ENCODE measurements around the gene MAEA.

The MAEA gene

GRCh38 chr4:1362521-1362920, 72.8 kb downstream of the MAEA start:
- no peak for ATAC-seq
- no peak for TF ChIP-seq CSRNP3 (CRISPR knock-in tag; IDR thresholded peaks at IDR 0.05)
- no peak for TF ChIP-seq ZC3H10 (CRISPR knock-in tag; IDR thresholded peaks at IDR 0.05)
- no peak for TF ChIP-seq ESRRG (CRISPR knock-in tag; IDR thresholded peaks at IDR 0.05)
- no peak for TF ChIP-seq SNAI2 (CRISPR knock-in tag; IDR thresholded peaks at IDR 0.05)
- TF ChIP-seq TCF4 (CRISPR knock-in tag; IDR thresholded peaks at IDR 0.05; ENCODE audit: borderline replicate concordance) = no peak
- TF ChIP-seq PPARA (CRISPR knock-in tag; IDR thresholded peaks at IDR 0.05; ENCODE audit: borderline replicate concordance) = no peak

DNA sequence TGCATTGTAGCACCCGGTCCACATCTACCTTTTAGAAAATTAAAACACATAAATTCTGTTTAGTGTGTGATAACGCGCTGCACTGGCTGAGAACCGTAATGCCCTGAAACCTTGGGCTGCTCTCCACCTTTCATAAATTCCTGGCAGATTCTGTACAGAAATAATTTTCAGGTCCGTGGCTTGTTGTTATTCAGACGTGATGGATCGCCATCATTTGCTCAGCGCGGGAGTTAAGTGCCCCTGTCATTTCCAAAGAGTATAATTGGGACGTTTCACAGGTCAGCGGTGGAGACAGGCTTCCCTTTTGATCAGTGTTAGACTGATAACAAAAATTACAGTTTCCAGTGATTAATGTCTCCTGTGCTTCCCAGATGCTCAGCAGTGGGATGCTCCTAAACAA, 73.8 kb downstream of the MAEA start:
- no peak for ATAC-seq
- TF ChIP-seq CSDC2 (CRISPR knock-in tag; IDR thresholded peaks at IDR 0.05) (no peak), ESRRG (CRISPR knock-in tag; IDR thresholded peaks at IDR 0.05) (no peak), ZFP30 (CRISPR knock-in tag; IDR thresholded peaks at IDR 0.05) (no peak), PPARA (CRISPR knock-in tag; IDR thresholded peaks at IDR 0.05; ENCODE audit: borderline replicate concordance) (no peak), RARB (CRISPR knock-in tag; IDR thresholded peaks at IDR 0.05) (no peak), ZFP3 (CRISPR knock-in tag; IDR thresholded peaks at IDR 0.05) (no peak), BACH2 (CRISPR knock-in tag; IDR thresholded peaks at IDR 0.05; ENCODE audit: borderline replicate concordance) (no peak), PATZ1 (CRISPR knock-in tag; IDR thresholded peaks at IDR 0.05; ENCODE audit: borderline replicate concordance) (no peak)

DNA sequence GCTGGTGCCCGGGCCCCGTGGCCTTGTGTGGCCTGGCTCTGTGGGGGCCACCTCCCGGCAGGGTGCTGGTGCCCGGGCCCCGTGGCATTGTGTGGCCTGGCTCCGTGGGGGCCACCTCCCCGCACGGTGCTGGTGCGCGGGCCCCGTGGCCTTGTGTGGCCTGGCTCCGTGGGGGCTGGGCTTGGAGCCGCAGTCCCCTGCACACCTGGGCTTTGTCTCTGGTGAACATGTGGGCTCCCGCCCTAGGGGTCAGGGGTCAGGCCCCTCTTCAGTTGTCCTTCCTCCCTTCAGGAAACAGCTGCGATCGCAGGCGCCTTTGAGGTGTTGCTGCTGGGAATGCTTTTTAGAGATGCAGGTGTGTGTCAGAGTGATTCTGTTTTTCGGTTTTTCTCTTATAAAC, 74.5 kb downstream of the MAEA start:
- ATAC-seq = no peak
- TF ChIP-seq PPARA (CRISPR knock-in tag; IDR thresholded peaks at IDR 0.05; ENCODE audit: borderline replicate concordance) (no peak), PATZ1 (CRISPR knock-in tag; IDR thresholded peaks at IDR 0.05; ENCODE audit: borderline replicate concordance) (no peak), TCF4 (CRISPR knock-in tag; IDR thresholded peaks at IDR 0.05; ENCODE audit: borderline replicate concordance) (no peak)

GRCh38 chr4:1364748-1365147, 75.1 kb downstream of the MAEA start:
- ATAC-seq = no peak
- TF ChIP-seq ZNF70 (CRISPR knock-in tag; IDR thresholded peaks at IDR 0.05) (no peak), OSR1 (CRISPR knock-in tag; IDR thresholded peaks at IDR 0.05) (no peak), ZFP3 (CRISPR knock-in tag; IDR thresholded peaks at IDR 0.05) (no peak), TSHZ2 (CRISPR knock-in tag; IDR thresholded peaks at IDR 0.05) (no peak), CSDC2 (CRISPR knock-in tag; IDR thresholded peaks at IDR 0.05) (no peak), ESRRG (CRISPR knock-in tag; IDR thresholded peaks at IDR 0.05) (no peak), POU6F1 (CRISPR knock-in tag; IDR thresholded peaks at IDR 0.05; ENCODE audit: borderline replicate concordance, low read depth) (no peak), PATZ1 (CRISPR knock-in tag; IDR thresholded peaks at IDR 0.05; ENCODE audit: borderline replicate concordance) (no peak), BACH2 (CRISPR knock-in tag; IDR thresholded peaks at IDR 0.05; ENCODE audit: borderline replicate concordance) (no peak), ISL1 (CRISPR knock-in tag; IDR thresholded peaks at IDR 0.05) (no peak), RARB (CRISPR knock-in tag; IDR thresholded peaks at IDR 0.05) (no peak), CSRNP3 (CRISPR knock-in tag; IDR thresholded peaks at IDR 0.05) (no peak), GLIS3 (CRISPR knock-in tag; IDR thresholded peaks at IDR 0.05) (no peak), PPARA (CRISPR knock-in tag; IDR thresholded peaks at IDR 0.05; ENCODE audit: borderline replicate concordance) (no peak), TCF4 (CRISPR knock-in tag; IDR thresholded peaks at IDR 0.05; ENCODE audit: borderline replicate concordance) (no peak), SNAI2 (CRISPR knock-in tag; IDR thresholded peaks at IDR 0.05) (no peak)

Data from SK-N-SH treated with all-trans-retinoic acid at 6 μM for 48 hours (cell line).